ENCODE data around the gene XYLT1.
A peak's percentile ranks its signal among the peaks of the same experiment; 100 is the strongest.

The XYLT1 gene

DNA sequence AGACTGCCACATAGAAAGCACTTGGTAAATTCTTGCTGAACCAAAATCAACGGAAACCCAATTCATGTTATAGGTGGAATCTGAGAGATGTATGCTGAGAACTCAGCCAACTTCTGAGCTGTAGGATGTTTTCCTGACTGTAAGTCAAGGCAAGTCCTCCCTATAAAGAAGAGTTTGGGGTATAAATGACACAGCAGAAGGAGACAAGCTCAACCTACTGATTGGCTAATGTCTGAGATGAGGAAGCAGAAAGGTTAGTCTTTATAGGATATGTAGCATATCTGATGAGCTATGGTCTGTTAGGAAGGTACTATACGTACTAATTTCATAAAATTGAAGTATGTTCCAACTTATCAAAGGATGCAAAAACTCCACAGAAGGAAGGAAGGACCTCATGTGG is 99.5 kb downstream of the XYLT1 start:
- no peak for DNase-seq

DNA sequence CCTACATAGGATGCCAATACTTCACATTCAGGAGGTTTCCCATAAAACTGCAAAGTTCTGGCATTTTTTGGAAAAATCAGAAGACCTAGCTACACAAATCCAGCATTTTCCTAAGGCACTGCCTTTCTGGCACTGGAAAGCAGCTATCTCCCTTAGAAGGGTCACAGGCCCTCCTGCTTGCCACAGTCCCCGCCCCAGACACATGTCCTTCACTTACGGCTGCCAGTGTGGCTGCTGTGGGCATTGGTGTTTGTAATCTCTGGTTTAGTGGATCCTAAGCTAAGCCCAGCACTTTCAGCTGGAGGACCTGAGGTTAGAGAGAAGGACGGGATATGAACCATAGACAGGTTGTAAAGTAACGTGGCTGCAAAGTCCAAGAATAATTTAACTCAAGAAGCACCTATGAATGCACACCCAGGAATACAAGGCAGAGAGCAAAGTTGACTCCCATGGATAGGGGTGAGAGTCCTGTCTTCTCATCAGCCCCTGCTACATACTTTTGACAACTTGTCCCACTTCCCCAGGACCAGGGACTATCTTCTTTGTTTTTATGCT is 100.0 kb downstream of the XYLT1 start:
- no peak for DNase-seq

- DNase-seq, result no peak
These were observed 100.5 kb downstream of the XYLT1 start for GRCh38 chr16:17370223-17370707.

- peak; percentile 84 for DNase-seq
These were observed 101.1 kb downstream of the XYLT1 start for GRCh38 chr16:17369421-17370222.

DNA sequence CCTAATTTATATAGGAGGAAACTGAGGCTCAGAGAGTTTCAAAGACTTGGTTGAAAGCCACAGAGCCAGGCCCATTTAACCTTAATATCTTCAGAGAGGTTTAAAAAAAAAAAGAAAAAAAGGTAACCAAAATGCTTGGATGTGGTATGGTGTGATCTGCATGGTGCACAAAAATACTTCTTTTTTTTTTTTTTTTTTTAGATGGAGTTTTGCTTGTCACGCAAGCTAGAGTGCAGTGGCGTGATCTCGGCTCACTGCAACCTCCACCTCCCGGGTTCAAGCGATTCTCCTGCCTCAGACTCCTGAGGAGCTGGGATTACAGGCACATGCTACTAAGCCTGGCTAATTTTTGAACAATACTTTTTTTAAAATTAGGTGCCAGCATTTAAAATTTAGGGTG is 101.8 kb downstream of the XYLT1 start:
- peak; percentile 49 for DNase-seq

DNA sequence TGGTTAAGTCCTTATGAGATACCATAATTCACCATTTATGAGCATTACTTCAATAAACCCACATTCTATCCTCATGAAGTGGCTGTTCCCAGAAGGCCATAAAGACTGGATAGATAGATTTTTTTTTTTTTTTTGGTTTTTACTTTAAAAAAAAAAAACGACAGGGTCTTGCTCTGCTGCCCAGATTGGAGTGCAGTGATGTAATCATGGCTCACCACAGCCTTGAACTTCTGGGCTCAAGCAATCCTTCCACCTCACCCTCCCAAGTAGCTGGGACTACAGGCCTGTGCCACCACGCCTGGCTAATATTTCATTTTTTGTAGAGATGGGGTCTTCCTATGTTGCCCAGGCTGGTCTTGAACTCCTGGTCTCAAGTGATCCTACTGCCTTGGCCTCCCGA is 102.3 kb downstream of the XYLT1 start:
- no peak for DNase-seq

GRCh38 chr16:17367923-17368322 is 102.8 kb downstream of the XYLT1 start:
- no peak for DNase-seq

DNA sequence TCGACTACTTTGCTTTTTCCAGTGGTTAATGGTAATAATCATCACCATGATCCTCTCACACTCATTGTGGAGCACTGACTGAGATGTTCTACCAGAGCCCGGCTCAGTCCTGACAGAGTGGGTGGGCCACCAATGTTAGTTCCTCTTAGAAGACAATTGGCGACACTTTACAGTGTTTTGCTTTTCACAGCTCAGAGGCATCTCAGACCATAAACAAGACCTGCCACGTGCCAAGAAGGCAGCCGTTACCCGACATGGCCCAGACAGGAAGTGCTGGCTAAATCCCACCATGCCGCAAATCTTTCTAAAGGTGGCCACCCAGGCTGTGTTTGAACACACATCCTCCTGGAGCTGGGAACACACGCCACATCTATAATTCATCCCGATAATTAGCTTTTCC is 103.7 kb downstream of the XYLT1 start:
- peak; percentile 41 for DNase-seq

DNA sequence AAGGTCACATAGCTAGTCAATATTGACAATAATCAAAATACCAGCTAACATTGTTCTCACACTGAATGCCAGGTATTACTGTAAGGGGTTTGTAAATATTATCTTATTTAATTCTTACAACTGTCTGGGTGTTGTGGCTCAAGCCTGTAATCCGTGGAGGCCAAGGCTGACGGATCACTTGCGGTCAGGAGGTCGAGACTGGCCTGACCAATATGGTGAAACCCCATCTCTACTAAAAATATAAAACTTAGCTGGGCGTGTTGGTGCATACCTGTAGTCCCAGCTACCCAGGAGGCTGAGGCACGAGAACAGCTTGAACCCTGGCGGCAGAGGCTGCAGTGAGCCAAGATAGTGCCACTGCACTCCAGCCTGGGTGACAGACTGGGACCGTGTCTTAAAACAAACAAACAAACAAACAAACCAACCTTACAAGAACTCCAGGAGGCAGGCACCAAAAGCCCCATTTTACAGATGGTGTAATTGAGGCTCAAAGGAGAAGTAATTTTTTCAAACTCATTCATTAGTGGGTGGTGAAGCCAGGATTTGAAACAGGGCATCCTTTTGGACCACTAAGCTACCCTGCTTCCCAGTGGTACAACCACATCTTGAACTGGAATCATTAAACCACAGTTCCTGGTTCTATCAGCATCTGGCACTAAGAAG is 104.3 kb downstream of the XYLT1 start:
- no peak for DNase-seq

DNA sequence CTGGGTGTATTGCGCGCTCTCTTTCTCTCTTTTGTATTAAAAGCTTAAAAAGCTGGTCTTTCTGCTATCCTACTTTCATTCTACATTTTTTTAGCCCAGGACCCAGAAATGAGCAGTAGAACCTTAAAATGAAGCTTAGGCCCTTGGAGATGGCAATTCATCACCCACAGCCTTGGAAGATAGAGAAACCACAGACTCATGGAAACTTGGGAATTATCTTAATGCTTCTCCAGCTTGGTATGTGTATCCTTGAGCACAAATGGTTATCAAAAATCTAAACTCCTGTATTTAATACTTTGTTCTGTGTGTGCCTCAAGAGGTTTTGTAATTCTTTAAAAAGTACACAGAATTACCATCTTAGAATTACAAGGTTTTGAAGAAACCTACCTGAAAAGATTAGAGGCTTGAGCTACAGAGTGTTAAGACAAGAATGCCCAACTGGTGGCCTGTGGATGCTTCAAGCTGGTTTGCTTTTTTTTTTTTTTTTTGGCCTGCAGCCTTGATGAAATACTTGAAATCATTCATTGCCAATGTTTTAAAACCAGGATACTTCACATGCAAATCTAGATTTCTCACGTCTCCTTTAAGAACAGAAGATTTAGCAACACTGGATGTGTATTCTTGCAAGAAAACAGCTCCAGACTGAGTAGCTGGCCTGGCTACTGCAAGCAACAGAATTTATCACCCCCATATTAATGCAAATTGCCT is 105.0 kb downstream of the XYLT1 start:
- DNase-seq, result no peak

DNA sequence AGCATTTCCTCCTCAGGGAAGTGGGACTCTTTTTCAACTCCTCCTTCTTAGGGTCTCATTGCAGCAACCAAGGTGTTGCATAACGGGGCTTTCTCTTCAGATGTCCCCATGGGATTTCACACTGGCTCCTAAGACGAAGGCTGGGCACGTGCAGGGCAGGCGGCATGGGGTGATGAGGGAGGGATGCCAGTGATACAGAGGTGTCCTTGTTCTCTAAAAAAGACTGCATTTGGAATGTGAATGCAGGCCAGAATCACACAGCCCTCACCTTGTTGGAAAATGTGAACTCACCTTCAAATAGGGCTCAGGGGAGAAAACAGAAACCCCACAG is 105.6 kb downstream of the XYLT1 start:
- DNase-seq, result no peak

- DNase-seq, result peak; percentile 81
These were observed 106.2 kb downstream of the XYLT1 start for GRCh38 chr16:17364319-17365210.

DNA sequence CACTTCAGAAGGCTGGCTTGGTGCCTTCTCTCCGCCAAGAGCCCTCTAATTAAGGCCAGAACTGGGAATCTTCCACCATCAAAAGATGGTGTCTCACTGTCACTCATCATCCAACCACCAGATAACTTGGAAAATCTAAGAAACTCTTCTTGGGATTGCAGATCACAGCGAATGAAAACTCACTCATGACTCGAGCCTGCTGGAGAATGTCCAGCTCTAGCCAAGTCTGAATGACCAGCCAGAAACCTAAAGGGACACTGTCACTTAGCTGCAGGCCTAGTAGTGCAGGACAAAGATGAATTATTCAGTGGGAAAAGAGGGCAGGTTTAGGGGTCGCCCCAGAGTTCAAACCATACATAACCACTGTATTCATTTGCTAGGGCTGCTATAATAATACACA is 107.8 kb downstream of the XYLT1 start:
- DNase-seq, result no peak

DNA sequence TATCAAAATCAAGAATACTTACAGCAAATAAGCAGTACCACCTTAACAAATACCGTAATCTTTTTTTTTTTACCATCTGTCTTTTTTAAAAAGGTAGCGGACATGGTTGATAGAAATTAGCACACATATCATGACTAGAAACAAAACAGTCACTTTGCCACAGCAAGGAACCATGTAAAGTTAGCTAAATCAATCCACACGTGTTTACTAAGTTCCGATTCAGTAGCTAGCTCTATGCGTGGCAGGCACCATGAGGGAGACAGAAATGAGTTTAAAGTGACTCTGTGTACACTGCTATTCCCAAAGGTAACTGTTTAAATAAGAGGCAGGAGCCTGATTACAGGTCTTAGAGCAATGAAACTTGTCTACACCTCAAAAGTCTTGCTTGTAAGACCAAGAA is 108.6 kb downstream of the XYLT1 start:
- no peak for DNase-seq

- DNase-seq, result no peak
These were observed 110.1 kb downstream of the XYLT1 start for GRCh38 chr16:17360693-17361122.

GRCh38 chr16:17359788-17360390 is 110.9 kb downstream of the XYLT1 start:
- DNase-seq, result peak; percentile 53

- DNase-seq, result no peak
These were observed 111.9 kb downstream of the XYLT1 start for GRCh38 chr16:17358846-17359245.

GRCh38 chr16:17358355-17358754 is 112.4 kb downstream of the XYLT1 start:
- no peak for DNase-seq

- no peak for DNase-seq
These were observed 113.3 kb downstream of the XYLT1 start for GRCh38 chr16:17357307-17358062.

GRCh38 chr16:17356243-17356933 is 114.4 kb downstream of the XYLT1 start:
- no peak for DNase-seq

DNA sequence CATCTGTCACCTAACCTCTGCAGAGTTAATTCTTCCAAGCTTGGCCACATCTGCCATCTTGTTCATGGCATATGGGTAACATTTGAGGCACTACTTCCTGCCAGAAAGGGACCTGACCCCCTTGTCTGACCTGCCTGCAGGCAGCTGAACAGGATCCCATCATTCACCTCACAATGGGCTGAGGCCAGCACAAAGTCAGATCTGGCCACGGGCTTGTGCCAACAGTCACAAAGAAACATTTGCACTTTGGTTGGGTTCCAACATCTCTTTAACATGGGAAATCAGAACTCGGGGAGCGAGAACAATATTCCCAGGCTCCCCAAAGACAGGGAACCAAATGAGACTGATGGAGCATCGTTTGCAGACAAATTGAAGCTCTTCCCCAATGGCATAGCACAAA is 116.1 kb downstream of the XYLT1 start:
- DNase-seq, result no peak
